Osteoblast (primary cell): ENCODE results near the gene SKP2. TPM values are rescaled to one million over a fixed set of nuclear protein-coding genes. Genes with fewer than 3 reads are reported as not detected.

Experiments
- DNase-seq: peaks from one replicate; pipeline ENCODE4 v3.0.0; 2011; ENCODE audit warnings: low spot score, mixed read lengths; ENCODE audit not compliant: insufficient read length; ENCODE audit errors: missing footprints
- H2AFZ ChIP-seq: 2 replicates; pipeline ENCODE4 v1.6.0; 2011; ENCODE audit warnings: mild to moderate bottlenecking, low read length
- H3K27ac ChIP-seq: 2 replicates; pipeline ENCODE4 v1.5.1; 2011; ENCODE audit warnings: mild to moderate bottlenecking, low read depth, low read length, moderate library complexity
- H3K27me3 ChIP-seq: 2 replicates; pipeline ENCODE4 v1.6.0; 2012; ENCODE audit warnings: mild to moderate bottlenecking, control low read depth, inconsistent platforms, low read length, moderate library complexity; ENCODE audit not compliant: insufficient read depth
- H3K36me3 ChIP-seq: 2 replicates; pipeline ENCODE4 v1.5.1; 2011; ENCODE audit warnings: mild to moderate bottlenecking, low read length, control low read depth, moderate library complexity; ENCODE audit not compliant: insufficient read depth
- H3K4me1 ChIP-seq: 2 replicates; pipeline ENCODE4 v1.5.1; 2011; ENCODE audit warnings: mild to moderate bottlenecking, low read length, control low read depth, moderate library complexity; ENCODE audit not compliant: insufficient read depth
- H3K4me2 ChIP-seq: 2 replicates; pipeline ENCODE4 v1.6.0; 2011; ENCODE audit warnings: mild to moderate bottlenecking, low read length; ENCODE audit not compliant: insufficient read depth
- H3K4me3 ChIP-seq: fragments of 200-600 bp; sonication (generic); 3 replicates; pipeline ENCODE4 v1.5.1; 2012; ENCODE audit warnings: mild to moderate bottlenecking, low read length, inconsistent platforms; ENCODE audit not compliant: insufficient read depth
- H3K79me2 ChIP-seq: 2 replicates; pipeline ENCODE4 v1.6.0; 2012; ENCODE audit warnings: mild to moderate bottlenecking, low read length, control low read depth, inconsistent platforms; ENCODE audit not compliant: insufficient read depth
- H3K9me3 ChIP-seq: 2 replicates; pipeline ENCODE4 v1.5.1; 2011; ENCODE audit warnings: low read depth, low read length, control low read depth
- H4K20me1 ChIP-seq: 2 replicates; pipeline ENCODE4 v1.6.0; 2012; ENCODE audit warnings: mild to moderate bottlenecking, low read length, control low read depth; ENCODE audit not compliant: insufficient read depth
- CTCF ChIP-seq: IDR thresholded peaks from 2 replicates; pipeline ENCODE4 v1.5.1; 2011; ENCODE audit warnings: mild to moderate bottlenecking, low read depth, low read length, moderate library complexity; ENCODE audit errors: extremely low read depth
- total RNA-seq: library from RNA; depleted of rRNA; stranded (reverse); fragments of >200 nt; gene quantifications from 2 replicates; pipeline ENCODE4 v1.2.3, GENCODE V29; 2012

Gene SKP2
- total RNA-seq, 1 donor: 20.6 TPM

- no peak overlapping the region for H3K4me2 ChIP-seq
- H2AFZ ChIP-seq: no peak overlapping the region
- no peak for TF ChIP-seq CTCF
- H3K4me3 ChIP-seq: no peak overlapping the region
- H3K27ac ChIP-seq: no peak overlapping the region
- H3K9me3 ChIP-seq: no peaks in the 10 kb centered on the region
- peaks cover 77% of the 10 kb centered on the region for H3K36me3 ChIP-seq
- peaks cover 43% of the 10 kb centered on the region for H3K79me2 ChIP-seq
- H3K27me3 ChIP-seq: no peaks in the 10 kb centered on the region
- no peak for DNase-seq
- H4K20me1 ChIP-seq: no peaks in the 10 kb centered on the region
- no peaks in the 10 kb centered on the region for H3K4me1 ChIP-seq
Observed at GRCh38 chr5:36164461-36164860, 12.6 kb downstream of the SKP2 start.

GRCh38 chr5:36168737-36169136 lies 16.8 kb downstream of the SKP2 start:
- Histone ChIP-seq H3K36me3 (peaks cover 81% of the 10 kb centered on the region), H3K4me3 (no peak overlapping the region), H3K4me2 (no peak overlapping the region), H3K27ac (no peak overlapping the region), H2AFZ (no peak overlapping the region), H3K79me2 (peaks cover 7% of the 10 kb centered on the region), H3K27me3 (no peaks in the 10 kb centered on the region), H4K20me1 (no peaks in the 10 kb centered on the region), H3K9me3 (no peaks in the 10 kb centered on the region), H3K4me1 (no peaks in the 10 kb centered on the region)
- no peak for TF ChIP-seq CTCF
- no peak for DNase-seq

- no peak for DNase-seq
- Histone ChIP-seq H3K36me3 (peaks cover 79% of the 10 kb centered on the region), H3K27me3 (no peaks in the 10 kb centered on the region), H3K79me2 (no peaks in the 10 kb centered on the region), H3K4me2 (no peak overlapping the region), H3K27ac (no peak overlapping the region), H3K4me1 (no peaks in the 10 kb centered on the region), H2AFZ (no peak overlapping the region), H3K9me3 (no peaks in the 10 kb centered on the region), H4K20me1 (no peaks in the 10 kb centered on the region), H3K4me3 (no peak overlapping the region)
- TF ChIP-seq CTCF: no peak
Observed at GRCh38 chr5:36170832-36171424, 19.0 kb downstream of the SKP2 start.

GRCh38 chr5:36172599-36172998 lies 20.7 kb downstream of the SKP2 start:
- H3K79me2 ChIP-seq: no peaks in the 10 kb centered on the region
- no peak overlapping the region for H3K4me2 ChIP-seq
- H3K27me3 ChIP-seq: no peaks in the 10 kb centered on the region
- peaks cover 70% of the 10 kb centered on the region for H3K36me3 ChIP-seq
- no peak overlapping the region for H3K4me3 ChIP-seq
- TF ChIP-seq CTCF: no peak
- no peak overlapping the region for H3K27ac ChIP-seq
- no peak overlapping the region for H2AFZ ChIP-seq
- no peak for DNase-seq
- H3K4me1 ChIP-seq: no peaks in the 10 kb centered on the region
- H4K20me1 ChIP-seq: no peaks in the 10 kb centered on the region
- no peaks in the 10 kb centered on the region for H3K9me3 ChIP-seq
